GM12878 (cell line): ENCODE data around the gene IFNL2.
"Not testable (repeated sequence)": the region's sequence is repeated elsewhere in the genome, so short reads cannot be mapped to it uniquely, and the experiment has no call there.

Experiments used
- GATAD2B ChIP-seq: fragments of 450-650 bp; conservative IDR thresholded peaks from 2 replicates; pipeline ENCODE4 v1.6.1; 2017; ENCODE audit warnings: low read depth, mild to moderate bottlenecking, moderate library complexity
- HDAC6 ChIP-seq: fragments of 200-600 bp; sonication (generic); IDR thresholded peaks from one replicate; pipeline ENCODE4 v1.8.0; 2017; ENCODE audit warnings: antibody characterized with exemption; ENCODE audit not compliant: unreplicated experiment
- SIN3A ChIP-seq: IDR thresholded peaks from 2 replicates; pipeline ENCODE4 v1.6.1; 2012; ENCODE audit warnings: low read depth, low read length, improper control_type of control experiment
- ZBED1 ChIP-seq: IDR thresholded peaks from 2 replicates; pipeline ENCODE4 v1.6.1; 2016; ENCODE audit warnings: borderline replicate concordance

DNA sequence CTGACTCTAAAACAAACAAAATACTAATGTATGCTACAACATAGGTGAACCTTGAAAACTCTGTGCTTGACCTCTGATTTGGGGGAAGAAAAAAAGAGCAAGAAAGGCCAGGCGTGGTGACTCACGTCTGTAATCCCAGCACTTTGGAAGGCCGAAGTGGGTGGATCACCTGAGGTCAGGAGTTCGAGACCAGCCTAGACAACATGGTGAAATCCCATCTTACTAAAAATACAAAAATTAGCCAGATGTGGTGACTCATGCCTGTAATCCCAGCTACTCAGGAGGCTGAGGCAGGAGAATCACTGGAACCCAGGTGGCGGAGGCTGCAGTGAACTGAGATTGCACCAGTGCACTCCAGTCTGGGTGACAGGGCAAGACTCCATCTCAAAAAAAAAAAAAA lies 5.7 kb downstream of the IFNL2 start:
- TF ChIP-seq ZBED1, HDAC6, SIN3A, GATAD2B: not testable (repeated sequence)
